Esophagus muscularis mucosa (tissue), 4 donors: ENCODE data around the gene INSR. TPM values are rescaled to one million over a fixed set of nuclear protein-coding genes. Genes with fewer than 3 reads are reported as not detected.

Experiments
- DNase-seq: peaks from one replicate; pipeline ENCODE4 v3.0.0-alpha.2; 2017; ENCODE audit errors: extremely low spot score
- H3K27ac ChIP-seq, 4 donors: fragments of 200-600 bp; sonication (generic); replicated peaks in 1 of 4; 1 replicate in 3 of 4; 2 replicates in 1 of 4; pipeline ENCODE4 v1.5.1; 2016 to 2019; ENCODE audit warnings: mild to moderate bottlenecking in 1 of 4
- H3K27me3 ChIP-seq, 4 donors: fragments of 200-600 bp; sonication (generic); one replicate each; pipeline versions ENCODE4 v1.5.1 to v1.6.0; 2016 to 2019
- H3K36me3 ChIP-seq, 4 donors: fragments of 200-600 bp; sonication (generic); one replicate each; pipeline ENCODE4 v1.5.1; 2016 to 2019
- H3K4me1 ChIP-seq, 4 donors: fragments of 200-600 bp; sonication (generic); one replicate each; pipeline ENCODE4 v1.5.1; 2016 to 2019
- H3K4me3 ChIP-seq, 4 donors: fragments of 200-600 bp; sonication (generic); 1 replicate in 2 of 4; 2 replicates in 2 of 4; pipeline ENCODE4 v1.5.1; 2016 to 2019; ENCODE audit warnings: mild to moderate bottlenecking in 4 of 4, moderate library complexity in 1 of 4
- H3K9me3 ChIP-seq, 4 donors: fragments of 200-600 bp; sonication (generic); 1 replicate in 3 of 4; 2 replicates in 1 of 4; pipeline ENCODE4 v1.5.1; 2016 to 2019
- EP300 ChIP-seq: sonication (generic); formaldehyde crosslinking; IDR thresholded peaks from one replicate; pipeline ENCODE4 v1.6.1; 2017; ENCODE audit warnings: antibody characterized with exemption
- POLR2A ChIP-seq: fragments of 450-650 bp; IDR thresholded peaks from one replicate; pipeline ENCODE4 v1.6.1; 2017; ENCODE audit warnings: antibody characterized with exemption, moderate library complexity, mild to moderate bottlenecking, low read depth
- POLR2AphosphoS5 ChIP-seq, 2 donors: sonication (generic); formaldehyde crosslinking; IDR thresholded peaks; one replicate each; pipeline ENCODE4 v1.6.1; 2017; ENCODE audit warnings: antibody characterized with exemption in 2 of 2
- WGBS: methylation state at CpG from one replicate; pipeline ENCODE4 v1.1.5; 2018; 5-methylcytosine and 5-hydroxymethylcytosine counted together
- intact Hi-C: fragments of 100-400 bp; cut with DNase I; formaldehyde crosslinking; loops from one replicate; pipeline ENCODE4 v1.15.1; 2023
- total RNA-seq, 4 donors: library from RNA; depleted of rRNA; stranded (reverse); fragments of >200 nt; gene quantifications; one replicate each; pipeline versions ENCODE4 v1.1.0 to v1.2.1, GENCODE V29; 2016
- TF ChIP-seq, protein P1 (sequence below), 3 experiments: fragments of 200-600 bp in 2 of 3; fragments of 450-650 bp in 1 of 3; sonication (generic) in 2 of 3; IDR thresholded peaks; one replicate each; pipeline ENCODE4 v1.5.1; 2017 to 2019; ENCODE audit warnings: antibody characterized with exemption in 3 of 3, mild to moderate bottlenecking in 2 of 3, moderate library complexity in 1 of 3

The INSR gene
- total RNA-seq, 4 donors from 2014 or later: 72.3 to 143 (median 92.5) TPM

DNA sequence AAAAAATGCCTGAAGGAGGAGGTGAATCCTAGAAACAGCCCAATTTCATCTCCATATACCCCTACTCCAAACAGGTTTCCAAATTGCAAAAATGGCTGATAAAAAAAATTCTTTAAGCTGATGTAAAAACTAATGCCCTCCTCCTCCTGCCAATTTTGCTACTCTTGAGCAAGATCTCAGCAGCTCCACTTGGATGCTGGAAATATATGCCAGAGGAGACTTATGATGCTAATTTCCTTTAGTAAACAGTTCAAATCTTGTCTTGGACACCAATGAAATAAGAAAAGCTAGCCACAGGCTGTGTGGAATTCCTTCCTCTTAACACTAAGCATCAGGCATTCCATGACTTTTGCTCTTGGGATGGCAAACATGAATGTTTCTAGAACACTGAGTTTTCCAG lies 67.5 kb downstream of the INSR start:
- H3K4me1 ChIP-seq: peaks cover 51 to 81% (median 66%) of the 10 kb centered on the region in 4 donors
- no peak for DNase-seq
- H3K27me3 ChIP-seq: no peaks in the 10 kb centered on the region
- H3K27ac ChIP-seq: peak overlapping the region; percentile 16 to 82 (median 59)
- H3K36me3 ChIP-seq: no peaks in the 10 kb centered on the region
- intact Hi-C loops: no loop called here
- H3K4me3 ChIP-seq: no peak overlapping the region
- H3K9me3 ChIP-seq: no peaks in the 10 kb centered on the region
- TF ChIP-seq POLR2AphosphoS5 (IDR thresholded peaks at IDR 0.05) (no peak), POLR2A (no peak), EP300 (no peak)
- TF ChIP-seq, protein P1, sequence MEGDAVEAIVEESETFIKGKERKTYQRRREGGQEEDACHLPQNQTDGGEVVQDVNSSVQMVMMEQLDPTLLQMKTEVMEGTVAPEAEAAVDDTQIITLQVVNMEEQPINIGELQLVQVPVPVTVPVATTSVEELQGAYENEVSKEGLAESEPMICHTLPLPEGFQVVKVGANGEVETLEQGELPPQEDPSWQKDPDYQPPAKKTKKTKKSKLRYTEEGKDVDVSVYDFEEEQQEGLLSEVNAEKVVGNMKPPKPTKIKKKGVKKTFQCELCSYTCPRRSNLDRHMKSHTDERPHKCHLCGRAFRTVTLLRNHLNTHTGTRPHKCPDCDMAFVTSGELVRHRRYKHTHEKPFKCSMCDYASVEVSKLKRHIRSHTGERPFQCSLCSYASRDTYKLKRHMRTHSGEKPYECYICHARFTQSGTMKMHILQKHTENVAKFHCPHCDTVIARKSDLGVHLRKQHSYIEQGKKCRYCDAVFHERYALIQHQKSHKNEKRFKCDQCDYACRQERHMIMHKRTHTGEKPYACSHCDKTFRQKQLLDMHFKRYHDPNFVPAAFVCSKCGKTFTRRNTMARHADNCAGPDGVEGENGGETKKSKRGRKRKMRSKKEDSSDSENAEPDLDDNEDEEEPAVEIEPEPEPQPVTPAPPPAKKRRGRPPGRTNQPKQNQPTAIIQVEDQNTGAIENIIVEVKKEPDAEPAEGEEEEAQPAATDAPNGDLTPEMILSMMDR (IDR thresholded peaks at IDR 0.05): no peak

- Histone ChIP-seq H3K9me3 (no peaks in the 10 kb centered on the region), H3K4me3 (no peak overlapping the region), H3K4me1 (peaks cover 51 to 81% (median 62%) of the 10 kb centered on the region in 4 donors), H3K27ac (peak overlapping the region in 3 of 4 donors; percentile 66 to 82 (median 77)), H3K27me3 (no peaks in the 10 kb centered on the region), H3K36me3 (no peaks in the 10 kb centered on the region)
- 90% methylated on average over 9 of the region's 10 CpGs for WGBS
- intact Hi-C loops: no loop called here
- TF ChIP-seq EP300 (no peak), POLR2AphosphoS5 (IDR thresholded peaks at IDR 0.05) (no peak), POLR2A (no peak)
- TF ChIP-seq, protein P1 (IDR thresholded peaks at IDR 0.05): no peak
- DNase-seq: no peak
These were observed 68.5 kb downstream of the INSR start for GRCh38 chr19:7225741-7226140.

DNA sequence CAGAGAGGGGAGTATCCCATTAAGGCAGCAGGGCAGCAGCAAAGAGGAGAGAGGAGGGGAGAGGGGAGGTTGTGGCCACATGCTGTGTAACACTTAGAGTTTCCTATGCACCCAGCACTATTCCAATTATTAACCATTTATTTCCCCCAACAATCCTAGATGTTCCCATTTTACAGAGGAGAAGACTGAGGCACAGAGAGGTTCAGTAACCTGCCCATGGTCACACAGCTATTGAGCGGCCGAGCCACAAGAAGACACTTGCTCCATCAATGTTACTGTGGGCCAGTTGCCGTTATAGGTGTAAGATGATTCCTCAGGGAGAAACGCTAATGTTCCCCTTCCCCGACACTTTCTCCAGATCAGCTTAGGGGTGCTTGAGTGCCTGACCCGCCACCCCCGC lies 69.2 kb downstream of the INSR start:
- no peaks in the 10 kb centered on the region for H3K36me3 ChIP-seq
- no peaks in the 10 kb centered on the region for H3K27me3 ChIP-seq
- DNase-seq: no peak
- TF ChIP-seq, protein P1 (IDR thresholded peaks at IDR 0.05): no peak
- peaks cover 48 to 74% (median 58%) of the 10 kb centered on the region in 4 donors for H3K4me1 ChIP-seq
- no peak overlapping the region for H3K4me3 ChIP-seq
- 98% methylated on average over 7 of the region's 7 CpGs for WGBS
- H3K27ac ChIP-seq: peak overlapping the region; percentile 66 to 82 (median 76)
- intact Hi-C loops: no loop called here
- H3K9me3 ChIP-seq: no peaks in the 10 kb centered on the region

GRCh38 chr19:7224209-7224686 lies 70.0 kb downstream of the INSR start:
- intact Hi-C loops: no loop called here
- no peaks in the 10 kb centered on the region for H3K36me3 ChIP-seq
- TF ChIP-seq EP300 (no peak), POLR2AphosphoS5 (IDR thresholded peaks at IDR 0.05) (peak; percentile 36 to 52)
- H3K27me3 ChIP-seq: no peaks in the 10 kb centered on the region
- H3K4me3 ChIP-seq: peak overlapping the region in 3 of 4 donors; percentile 34 to 42 (median 38)
- no peaks in the 10 kb centered on the region for H3K9me3 ChIP-seq
- peaks cover 48 to 71% (median 54%) of the 10 kb centered on the region in 4 donors for H3K4me1 ChIP-seq
- WGBS: 33% methylated on average over 18 of the region's 18 CpGs
- peak overlapping the region; percentile 66 to 82 (median 76) for H3K27ac ChIP-seq
- no peak for DNase-seq

DNA sequence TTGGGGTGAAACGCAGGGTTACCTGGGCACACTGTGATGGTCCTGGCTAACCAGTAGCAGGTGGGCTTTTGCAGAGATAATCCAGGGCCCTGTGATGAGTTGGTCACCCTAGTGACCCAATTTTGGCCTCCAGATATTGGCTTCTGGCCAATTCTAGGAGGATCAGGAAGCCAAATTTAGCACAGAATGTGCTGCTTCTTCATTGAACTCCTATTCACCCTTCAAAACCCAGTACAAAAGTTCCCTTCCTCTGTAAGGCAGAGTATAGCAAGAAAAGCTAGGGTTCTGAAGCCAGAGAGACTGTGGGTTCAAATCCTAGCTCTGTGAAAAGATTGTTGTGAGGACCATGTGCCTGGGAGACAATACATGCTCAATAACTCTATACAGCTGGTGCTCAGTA lies 70.8 kb downstream of the INSR start:
- peaks cover 0 to 6% (median 0%) of the 10 kb centered on the region in 4 donors for H3K36me3 ChIP-seq
- WGBS: 100% methylated on average over 1 of the region's 1 CpG
- H3K4me1 ChIP-seq: peaks cover 48 to 68% (median 52%) of the 10 kb centered on the region in 4 donors
- no peaks in the 10 kb centered on the region for H3K27me3 ChIP-seq
- intact Hi-C loops: no loop called here
- no peak for DNase-seq
- peak overlapping the region; percentile 66 to 82 (median 76) for H3K27ac ChIP-seq
- no peak overlapping the region for H3K4me3 ChIP-seq
- TF ChIP-seq POLR2A: no peak
- no peaks in the 10 kb centered on the region for H3K9me3 ChIP-seq

DNA sequence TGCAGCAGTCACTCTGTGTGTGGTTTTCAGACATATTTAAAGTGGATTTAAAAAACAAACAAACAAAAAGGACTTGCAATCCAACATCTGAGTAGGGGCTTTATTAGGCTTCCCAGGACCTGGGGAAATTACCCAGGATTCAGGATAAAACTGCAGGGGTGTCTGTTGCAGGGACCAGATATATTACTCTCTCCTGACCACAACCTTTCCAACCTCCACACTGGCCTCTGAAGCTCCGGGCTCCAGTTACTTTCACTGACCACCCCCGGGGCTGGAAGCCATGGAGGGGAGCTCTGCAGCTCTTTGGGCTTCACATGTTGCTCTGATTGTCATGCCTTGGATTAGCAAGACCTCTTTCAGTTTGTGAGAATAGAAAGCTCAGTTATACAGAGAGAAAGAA lies 75.2 kb downstream of the INSR start:
- 78% methylated on average over 2 of the region's 2 CpGs for WGBS
- TF ChIP-seq POLR2AphosphoS5 (IDR thresholded peaks at IDR 0.05): no peak
- TF ChIP-seq POLR2A: no peak
- TF ChIP-seq EP300: no peak
- TF ChIP-seq, protein P1 (IDR thresholded peaks at IDR 0.05): no peak
- Histone ChIP-seq H3K9me3 (no peaks in the 10 kb centered on the region), H3K27me3 (no peaks in the 10 kb centered on the region), H3K27ac (no peak overlapping the region), H3K36me3 (peaks cover 0 to 6% (median 0%) of the 10 kb centered on the region in 4 donors), H3K4me1 (peaks cover 21 to 39% (median 22%) of the 10 kb centered on the region in 4 donors), H3K4me3 (no peak overlapping the region)
- intact Hi-C loops: no loop called here
- no peak for DNase-seq
